ENCODE data around the gene ATP1A4.

DNA sequence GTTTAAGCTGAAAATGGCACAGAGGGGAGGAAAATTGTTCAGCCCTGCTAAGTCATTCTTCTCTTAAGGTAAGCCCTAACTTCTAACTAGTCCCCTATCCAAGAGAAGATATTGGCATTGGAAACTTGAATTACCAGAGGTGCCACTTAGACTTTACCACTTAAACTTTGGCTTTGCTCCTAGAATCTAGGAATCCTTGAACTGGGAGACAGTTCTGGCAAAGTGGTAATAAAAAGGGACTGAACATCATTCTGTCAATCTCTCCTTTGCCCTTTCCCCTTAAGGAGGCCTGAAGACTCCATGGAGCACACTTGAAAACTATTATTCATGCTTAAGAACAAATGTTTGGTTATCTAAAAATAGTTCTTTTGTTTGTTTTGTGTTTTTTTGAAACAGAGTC is 8.4 kb downstream of the ATP1A4 start:
- TF ChIP-seq, protein P1, sequence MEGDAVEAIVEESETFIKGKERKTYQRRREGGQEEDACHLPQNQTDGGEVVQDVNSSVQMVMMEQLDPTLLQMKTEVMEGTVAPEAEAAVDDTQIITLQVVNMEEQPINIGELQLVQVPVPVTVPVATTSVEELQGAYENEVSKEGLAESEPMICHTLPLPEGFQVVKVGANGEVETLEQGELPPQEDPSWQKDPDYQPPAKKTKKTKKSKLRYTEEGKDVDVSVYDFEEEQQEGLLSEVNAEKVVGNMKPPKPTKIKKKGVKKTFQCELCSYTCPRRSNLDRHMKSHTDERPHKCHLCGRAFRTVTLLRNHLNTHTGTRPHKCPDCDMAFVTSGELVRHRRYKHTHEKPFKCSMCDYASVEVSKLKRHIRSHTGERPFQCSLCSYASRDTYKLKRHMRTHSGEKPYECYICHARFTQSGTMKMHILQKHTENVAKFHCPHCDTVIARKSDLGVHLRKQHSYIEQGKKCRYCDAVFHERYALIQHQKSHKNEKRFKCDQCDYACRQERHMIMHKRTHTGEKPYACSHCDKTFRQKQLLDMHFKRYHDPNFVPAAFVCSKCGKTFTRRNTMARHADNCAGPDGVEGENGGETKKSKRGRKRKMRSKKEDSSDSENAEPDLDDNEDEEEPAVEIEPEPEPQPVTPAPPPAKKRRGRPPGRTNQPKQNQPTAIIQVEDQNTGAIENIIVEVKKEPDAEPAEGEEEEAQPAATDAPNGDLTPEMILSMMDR (IDR thresholded peaks at IDR 0.05; ENCODE audit: borderline replicate concordance, extremely low read depth, low read length, poor library complexity, severe bottlenecking), result no peak
- TF ChIP-seq EZH2 (IDR thresholded peaks at IDR 0.05; ENCODE audit: borderline replicate concordance, low read depth, low read length, severe bottlenecking), result no peak

All from DND-41 (cell line).